Suppressor macrophage treated with lipopolysaccharide for 1 hour (primary cell): ENCODE results near the gene AIG1.
A peak's percentile ranks its signal among the peaks of the same experiment; 100 is the strongest.
"Not testable (repeated sequence)": the region's sequence is repeated elsewhere in the genome, so short reads cannot be mapped to it uniquely, and the experiment has no call there.

Experiments
- DNase-seq, 3 donors: peaks; one replicate each; pipeline ENCODE4 v3.0.0-alpha.2; 2020 to 2022

AIG1 gene

DNA sequence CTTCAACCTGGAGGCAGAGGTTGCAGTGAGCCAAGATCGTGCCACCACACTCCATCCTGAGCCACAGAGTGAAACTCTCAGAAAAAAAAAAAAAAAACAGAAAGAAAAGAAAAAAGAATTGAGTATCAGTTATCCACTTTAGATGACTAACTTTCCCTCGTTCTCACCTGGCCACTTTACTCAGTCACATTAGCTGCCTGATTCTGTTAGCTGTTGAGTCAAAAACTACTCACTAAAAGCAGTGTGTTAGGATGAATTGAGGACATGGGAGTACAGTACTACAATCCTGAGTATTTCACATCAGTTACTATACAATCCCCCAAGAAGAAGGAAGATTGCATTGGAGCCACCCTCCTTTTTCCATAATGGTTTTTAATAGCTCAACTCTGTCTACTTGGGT, 275.2 kb downstream of the AIG1 start:
- DNase-seq, result no peak

DNA sequence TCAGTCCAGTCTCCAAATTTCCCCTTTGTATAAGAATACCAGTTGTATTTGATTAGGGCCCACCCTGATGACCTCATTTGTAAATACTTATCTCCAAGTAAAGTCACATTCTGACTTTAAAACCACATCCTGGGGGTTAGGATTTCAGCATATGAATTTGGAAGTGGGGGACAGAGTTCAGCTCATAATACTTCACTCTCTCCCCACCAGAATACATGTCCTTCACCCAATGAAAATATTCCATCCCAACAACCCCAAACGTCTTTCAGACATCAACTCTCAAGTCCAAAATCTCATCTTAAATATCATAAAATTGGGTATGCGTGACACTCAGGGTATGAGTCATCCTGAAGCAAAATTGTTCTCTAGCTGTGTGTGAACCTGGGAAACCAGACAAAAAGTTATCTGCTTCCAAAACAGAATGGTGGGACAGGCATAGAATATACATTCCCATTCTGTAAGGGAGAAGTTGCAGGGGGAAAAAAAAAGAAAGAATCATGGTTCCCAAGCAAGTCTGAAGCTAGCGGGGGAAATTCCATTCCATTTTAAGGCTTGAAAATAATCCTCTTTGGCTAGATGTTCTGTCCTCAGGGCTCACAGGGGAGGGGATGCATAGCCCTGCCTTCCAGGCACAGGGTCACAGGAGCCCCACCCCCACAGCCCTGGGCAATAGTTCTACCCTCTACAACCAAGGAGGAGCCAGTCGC, 275.9 kb downstream of the AIG1 start:
- DNase-seq, result no peak

DNA sequence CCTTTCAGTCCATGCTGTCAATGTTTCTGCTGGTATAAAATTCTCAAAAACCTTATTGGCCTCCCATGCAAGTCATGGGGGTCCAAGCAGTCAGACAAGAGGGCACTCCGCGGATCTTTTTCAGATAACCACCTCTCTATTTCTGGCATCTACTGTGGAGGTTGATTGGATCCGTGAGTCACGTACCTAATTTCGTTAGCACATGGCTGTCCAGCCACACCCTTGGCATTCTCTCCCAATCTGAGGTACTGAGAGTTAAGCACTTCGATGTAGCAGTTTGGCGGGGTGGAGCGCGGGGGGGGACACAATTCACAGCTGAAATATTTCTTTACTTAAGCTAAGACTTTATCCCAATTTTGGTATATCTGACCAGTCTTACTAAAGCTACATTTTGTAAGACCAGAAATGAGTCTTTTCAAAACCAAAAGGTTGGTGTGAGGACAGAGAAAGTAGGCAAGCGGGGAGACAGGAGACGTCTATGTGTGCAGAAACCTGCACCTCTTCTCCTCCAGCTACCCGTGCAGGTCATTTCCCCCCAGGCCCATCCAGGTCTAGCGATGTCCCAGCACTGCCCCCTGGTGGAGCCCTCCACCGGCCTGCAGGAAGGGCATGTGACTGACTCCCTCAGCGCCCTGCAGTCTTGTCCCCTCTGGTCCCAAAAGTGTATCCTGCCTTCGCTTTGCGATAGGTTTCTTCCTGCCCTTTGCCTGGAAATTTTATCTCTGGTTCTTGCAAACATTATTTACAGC, 276.7 kb downstream of the AIG1 start:
- DNase-seq, result peak; percentile 14 to 50 (median 38)

DNA sequence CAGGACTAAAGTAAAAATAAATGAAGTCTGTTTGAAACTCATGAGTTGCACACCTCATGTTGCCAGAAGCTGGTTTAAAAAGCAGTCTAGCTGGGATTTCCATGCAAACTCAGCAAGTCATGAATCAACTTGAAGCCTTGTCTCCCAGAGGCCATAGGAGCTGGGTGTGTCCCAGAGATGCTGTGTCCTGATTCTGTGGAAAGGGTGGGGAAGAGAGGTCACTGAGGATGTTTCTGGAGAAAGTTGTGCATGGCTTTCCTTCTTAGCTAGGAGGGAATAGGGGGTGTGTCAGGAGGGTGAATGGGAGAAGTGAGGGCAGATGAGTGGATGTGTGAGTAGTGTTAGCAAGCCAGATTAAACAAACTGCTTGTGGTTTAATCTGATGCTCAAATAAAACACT, 278.5 kb downstream of the AIG1 start:
- no peak for DNase-seq

DNA sequence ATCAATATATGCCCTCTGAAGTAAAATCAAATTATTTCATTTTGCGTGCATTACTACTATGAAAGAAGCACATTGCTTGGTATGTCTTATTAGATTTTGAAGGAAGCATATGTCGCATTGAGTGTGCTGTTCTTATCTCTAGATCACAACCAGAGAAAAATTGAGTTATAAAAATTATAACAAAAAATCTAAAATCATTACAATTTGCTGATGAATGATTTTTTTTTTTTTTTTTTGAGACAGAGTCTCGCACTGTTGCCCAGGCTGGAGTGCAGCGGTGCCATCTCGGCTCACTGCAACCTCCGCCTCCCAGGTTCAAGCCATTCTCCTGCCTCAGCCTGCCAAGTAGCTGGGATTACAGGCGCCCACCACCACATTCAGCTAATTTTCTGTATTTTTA, 284.8 kb downstream of the AIG1 start:
- not testable (repeated sequence) for DNase-seq

DNA sequence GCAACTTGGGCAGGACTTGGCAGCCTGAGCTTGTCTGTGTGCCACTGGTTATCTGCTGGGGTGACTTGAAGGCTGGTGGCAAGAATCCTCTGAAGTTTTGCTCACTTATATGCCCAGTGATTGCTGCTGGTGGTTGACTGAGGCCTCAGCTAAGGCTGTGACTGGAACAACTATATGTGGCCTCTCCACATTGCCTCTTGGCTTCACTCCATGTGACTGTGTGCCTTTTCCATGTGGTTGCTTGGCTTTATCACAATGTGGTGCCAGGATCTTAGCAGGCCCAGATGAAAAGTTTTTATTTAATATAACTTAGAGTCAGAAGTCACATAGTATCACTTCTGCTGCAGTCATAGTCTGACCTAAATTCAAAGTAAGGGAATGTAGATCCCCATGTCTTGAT, 285.3 kb downstream of the AIG1 start:
- DNase-seq, result no peak

DNA sequence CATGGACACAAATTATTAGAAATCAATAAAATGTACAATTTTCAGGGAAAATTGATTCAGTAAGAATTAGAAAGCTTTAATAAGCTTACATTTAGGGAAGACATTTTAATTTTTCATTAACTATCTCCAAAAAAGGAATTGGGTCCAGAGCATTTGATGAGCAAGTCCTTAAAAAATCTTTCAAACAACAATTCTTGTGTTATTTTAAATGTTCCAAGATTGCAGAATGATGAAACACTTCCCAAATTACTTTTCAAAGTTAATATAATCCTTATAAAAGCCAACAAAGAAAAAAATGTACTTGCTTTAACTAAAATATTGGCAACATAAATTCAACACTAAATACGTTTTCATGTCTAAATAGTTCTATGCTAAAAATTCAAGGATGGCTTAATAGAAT, 287.8 kb downstream of the AIG1 start:
- DNase-seq, result no peak

DNA sequence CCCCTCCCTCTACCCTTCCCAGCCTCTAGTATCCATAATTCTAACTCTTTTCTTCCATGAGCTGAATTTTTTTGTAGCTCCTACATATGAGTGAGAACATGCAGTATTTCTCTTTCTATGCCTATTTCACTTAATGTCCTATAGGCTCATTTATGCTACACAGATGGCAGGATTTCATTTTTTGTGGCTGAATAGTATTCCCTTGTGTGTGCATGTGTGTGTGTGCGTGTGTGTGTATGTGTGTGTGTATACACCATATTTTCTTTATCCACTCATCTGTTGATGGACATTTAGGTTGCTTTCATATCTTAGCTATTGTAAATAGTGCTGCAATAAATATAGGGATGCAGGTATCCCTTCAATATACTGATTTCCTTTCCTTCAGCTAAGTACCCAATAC, 288.8 kb downstream of the AIG1 start:
- no peak for DNase-seq

DNA sequence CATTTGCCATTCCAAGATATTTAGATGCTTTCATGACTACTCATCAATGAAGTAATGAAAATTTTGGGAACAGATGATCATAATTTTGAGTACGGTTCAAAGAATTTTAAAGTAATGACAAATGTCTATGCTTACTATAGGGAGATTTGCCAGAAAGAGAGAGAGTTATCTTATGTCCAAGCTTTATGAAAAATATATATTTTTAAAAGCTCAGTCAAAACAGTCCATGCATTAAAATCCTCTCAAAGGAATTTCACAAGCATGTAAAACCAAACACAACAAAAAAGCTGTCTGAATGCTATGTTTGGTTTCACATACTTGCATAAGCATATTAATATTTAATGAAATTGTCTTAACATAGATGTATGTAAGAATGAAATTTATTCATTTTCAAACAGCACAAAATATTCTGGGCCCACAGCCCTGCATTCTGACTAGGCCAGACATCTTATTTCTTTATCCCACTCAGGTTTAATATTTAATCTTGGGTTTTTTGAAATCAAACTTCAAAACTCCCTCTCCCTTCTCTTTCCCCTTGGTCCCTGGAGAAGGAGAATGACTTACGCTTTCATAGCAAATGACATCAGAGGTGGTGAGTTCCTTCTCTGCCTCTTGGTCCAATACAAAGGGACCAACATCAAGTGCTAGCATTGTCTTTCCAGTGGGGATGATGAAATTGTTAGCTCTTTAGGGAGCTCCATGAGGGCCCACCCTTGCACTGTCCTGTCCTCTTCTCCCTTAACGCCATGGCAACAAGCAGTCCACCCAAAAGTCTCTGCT, 295.6 kb downstream of the AIG1 start:
- DNase-seq, result no peak

DNA sequence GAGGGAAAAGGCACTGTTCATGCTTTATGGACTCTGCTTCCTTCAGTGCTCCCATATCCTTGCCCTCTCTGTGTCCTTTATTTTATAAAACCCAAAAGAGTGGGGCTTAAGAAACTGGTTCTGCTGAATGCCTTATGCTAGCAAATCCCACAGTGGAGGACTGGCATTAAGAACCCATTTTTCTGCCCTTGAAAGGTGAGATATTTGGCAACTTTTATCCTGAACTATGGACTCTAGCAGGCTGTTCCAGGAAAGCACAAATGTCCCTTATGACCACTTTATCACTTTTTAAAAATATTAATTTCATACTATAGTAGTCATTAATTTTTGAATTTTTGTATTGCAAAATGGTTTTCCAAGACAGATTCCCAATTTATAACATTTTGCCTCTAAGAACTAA, 296.5 kb downstream of the AIG1 start:
- DNase-seq, result no peak

DNA sequence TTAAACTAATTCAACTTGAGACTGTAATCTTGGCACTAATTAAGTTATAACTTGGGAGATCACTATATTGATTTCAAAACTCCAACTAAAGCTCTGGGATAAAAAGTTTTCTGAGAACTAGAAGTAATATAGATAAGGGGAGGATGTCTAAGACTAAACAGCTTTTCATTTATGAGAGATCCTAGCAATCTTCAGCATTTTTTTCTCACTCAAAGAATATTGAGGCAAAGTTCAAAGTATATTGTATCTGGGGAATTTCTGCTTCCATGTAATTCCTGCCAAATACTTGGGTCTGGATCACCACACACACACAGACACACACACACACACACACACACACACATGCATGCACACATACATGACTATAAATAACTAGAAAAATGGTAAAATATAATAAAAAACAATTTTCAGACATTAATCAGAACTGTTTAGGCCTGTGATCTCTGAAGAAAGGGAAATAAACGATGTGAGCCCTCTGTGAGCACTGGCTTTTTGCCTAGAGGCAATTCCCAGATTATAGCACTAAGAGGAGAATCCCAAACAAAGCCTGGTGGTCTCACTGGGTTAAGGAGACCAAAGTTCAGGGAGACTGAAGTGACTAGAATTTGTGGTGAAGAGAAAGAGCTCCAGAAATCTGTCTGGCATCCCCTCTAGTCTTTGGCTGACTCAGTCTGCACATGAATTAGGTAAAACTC, 297.0 kb downstream of the AIG1 start:
- DNase-seq, result no peak

DNA sequence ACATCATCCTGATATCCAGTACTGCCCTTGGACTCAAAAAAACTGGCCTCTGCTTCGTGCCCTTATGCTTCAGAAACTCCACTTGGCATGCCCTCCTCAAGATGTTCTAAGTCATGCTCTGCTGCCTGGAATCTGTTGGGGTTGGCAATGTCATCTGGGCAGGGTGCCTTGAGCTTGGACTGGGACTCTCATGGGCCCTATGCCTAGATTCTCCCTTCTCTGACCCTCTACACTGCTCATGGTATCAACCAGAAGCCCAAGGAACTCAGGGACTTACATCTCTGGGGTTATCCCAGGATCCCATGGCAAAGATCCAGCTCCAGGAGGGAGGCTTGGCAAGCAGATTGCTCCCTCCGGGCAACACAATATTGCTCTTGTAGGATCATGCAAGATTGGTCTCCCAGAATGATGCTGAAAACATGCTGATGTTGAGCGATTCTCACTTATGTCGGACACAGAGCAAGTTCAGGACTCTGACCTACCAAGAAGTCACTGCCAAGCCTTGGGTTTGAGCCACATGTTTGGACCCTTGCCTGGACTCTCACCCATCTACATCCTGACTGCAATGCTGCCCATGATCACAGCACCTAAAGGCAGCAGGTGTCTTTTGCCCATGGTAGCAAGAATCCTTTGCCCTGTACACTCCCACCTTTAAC, 301.0 kb downstream of the AIG1 start:
- no peak for DNase-seq

DNA sequence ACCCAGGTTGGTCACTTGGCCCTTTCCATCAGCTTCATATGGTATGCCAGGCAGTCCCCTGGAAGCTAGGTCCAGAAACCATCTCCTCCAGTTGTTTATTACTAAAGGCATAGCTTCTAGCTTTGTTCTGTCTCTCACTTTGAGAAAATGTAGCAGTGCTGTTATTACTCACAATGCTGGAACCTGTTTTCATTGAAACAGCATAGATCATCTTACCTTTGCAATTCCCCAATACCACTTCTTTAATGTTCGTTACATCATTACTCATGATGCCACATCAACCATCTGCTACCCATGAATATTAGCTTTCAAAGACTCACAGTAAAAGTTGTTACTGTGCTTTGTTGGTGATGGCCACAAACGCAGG, 301.5 kb downstream of the AIG1 start:
- no peak for DNase-seq

DNA sequence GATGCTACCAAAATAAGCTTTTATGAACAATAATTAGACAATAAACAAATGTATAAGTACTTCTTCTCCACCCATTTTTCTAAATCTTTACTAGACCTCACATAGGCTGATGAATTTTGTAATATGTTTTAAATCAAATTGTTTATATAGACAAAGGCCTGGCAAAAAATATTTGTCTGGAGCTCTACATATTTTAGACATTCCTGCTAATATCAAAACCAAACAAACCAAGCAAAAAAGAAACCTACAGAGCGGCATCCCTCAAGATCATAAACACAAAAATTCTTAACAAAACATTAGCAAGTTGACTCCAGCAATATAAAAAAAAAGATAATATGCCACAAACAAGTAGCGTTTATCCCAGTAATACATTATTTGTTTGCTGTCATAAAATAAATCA, 302.6 kb downstream of the AIG1 start:
- no peak for DNase-seq

DNA sequence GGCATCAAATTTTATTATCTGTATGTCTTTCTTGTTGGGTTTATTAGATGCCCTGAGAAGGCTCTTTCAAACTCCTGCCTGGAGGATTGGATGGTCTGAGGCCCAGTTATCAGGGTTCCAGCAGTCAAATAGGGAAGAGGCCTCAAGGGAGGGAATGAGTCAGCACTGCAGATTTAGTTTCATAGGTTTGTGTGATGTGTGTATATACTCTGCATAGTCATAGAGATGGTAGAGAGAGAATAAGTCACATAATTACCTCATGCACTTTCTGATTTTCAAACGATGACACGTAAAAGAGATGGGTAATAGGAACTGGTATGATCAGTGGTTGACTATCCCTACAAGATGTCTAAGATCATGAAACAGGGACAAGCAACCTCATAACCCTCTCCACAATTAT, 307.7 kb downstream of the AIG1 start:
- peak; percentile 30 to 67 (median 62) for DNase-seq

DNA sequence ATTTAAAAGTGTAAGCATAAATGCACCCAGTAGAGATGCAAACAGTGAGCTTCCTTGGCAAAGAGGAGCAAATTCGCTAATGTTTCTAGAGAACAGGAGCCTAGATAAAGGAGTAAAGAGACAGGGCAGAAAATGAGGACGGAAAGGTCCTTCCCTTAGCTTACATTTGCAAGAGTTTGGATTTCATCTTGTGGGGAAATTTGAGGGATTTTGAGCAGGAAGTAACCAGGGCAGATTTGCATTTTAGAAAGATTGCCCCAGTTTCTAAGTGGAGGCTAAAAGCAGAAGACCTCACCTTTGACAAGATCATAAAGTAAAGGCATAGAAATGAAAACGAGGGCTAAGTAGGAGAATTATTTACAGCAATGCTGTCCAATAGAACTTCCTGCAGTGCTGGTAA, 309.3 kb downstream of the AIG1 start:
- DNase-seq, result peak; percentile 41 to 58 (median 47)

DNA sequence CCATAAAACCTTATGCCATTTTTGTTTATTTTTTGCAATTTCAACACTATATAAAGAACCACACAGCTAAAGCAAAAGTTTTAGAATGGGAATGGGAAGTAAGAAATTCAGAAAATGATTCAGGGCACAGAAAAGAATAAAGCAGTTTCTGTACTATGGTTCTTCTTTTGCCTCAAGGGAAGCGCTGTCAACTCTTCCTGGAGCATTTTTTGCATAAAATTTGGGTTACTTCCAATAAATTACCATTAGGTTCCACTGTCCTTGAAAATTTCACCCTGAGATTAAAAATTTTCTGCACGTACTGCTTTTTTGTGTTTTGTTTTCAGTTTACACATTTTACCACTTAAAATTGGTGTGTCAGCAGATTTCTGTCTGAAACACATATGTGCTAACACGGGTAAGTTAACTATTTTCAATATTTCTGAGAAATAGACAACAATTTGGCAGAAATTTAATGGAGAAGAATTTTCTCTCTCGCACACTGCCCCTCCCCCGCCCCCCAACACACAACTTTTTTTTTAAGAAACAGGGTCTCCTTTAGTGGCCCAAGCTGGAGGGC, 310.2 kb downstream of the AIG1 start:
- DNase-seq, result peak in 2 of 3 donors; percentile 22 to 41

DNA sequence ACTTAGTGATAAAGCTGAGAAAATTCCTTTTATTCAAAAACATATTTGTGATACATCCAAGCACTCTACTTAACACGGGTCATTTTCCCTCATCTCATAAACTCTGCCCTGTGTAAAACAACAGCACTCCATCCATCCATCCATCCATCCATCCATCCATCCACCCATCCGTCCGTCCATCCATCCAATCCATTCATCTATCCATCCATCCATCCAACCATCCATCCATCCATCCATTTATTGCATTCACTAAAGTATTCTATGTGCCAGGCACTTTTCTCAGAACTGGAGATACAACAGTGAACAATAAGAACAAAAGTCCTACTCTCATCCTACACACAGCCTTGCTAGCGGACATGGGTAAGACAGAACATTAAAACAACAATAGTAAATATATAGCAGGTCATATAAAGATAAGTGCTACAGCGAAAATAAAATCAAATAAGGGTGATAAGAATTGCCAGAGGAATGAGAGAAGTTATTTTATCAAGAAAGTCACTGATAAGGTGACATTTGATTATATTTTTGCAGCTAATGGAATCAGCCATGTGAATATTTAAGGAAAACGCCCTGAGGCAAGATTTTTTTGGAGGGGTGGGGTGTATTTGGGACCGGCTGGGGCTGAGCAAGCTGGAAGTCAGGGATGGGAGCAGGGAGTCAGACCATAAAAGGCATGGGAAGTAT, 311.7 kb downstream of the AIG1 start:
- DNase-seq, result no peak

DNA sequence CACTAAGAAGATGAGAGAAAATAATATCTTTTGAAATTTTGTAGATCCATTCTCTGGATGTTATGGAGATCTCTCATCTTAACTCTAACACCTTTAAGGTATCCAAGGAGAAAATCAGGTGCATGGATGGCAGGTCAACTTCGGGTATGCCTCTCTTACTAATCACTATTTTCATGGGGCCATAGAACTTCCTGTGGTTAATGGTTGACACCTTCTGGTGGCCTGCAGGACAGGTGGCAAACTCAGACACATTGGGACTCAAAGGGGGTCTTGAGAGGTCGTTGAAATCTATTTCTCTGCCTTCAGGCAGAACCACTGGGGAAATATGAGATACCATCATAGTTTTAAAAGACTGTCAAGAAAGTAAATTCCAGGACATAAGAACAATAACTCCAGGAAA, 313.3 kb downstream of the AIG1 start:
- no peak for DNase-seq

DNA sequence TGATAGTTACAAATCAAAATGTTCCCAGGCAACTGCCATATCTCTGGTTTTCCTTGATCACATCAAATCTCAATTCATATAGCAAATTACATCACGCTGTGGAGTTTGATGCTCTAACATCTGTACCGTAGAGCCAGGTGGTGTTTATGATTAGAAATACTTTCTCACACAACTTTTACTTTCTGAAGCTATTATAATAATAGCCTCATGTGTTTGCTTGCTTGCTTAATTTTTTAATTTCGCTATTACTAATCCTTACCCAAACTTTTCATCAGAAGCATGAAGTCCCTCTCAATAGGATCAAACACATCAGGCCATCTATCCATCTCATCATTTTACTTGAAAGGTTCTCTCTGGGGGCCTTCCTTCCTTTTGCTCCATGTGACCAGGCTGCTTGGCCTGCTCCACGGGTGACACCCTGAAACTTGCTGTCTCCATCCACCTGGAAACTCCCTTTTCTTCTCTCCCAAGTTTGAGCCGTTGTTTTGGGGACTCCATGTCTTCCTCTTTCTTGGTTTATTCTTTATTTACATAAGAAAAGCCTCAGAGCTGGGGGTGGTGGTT, 314.4 kb downstream of the AIG1 start:
- peak in 2 of 3 donors; percentile 13 to 14 for DNase-seq

DNA sequence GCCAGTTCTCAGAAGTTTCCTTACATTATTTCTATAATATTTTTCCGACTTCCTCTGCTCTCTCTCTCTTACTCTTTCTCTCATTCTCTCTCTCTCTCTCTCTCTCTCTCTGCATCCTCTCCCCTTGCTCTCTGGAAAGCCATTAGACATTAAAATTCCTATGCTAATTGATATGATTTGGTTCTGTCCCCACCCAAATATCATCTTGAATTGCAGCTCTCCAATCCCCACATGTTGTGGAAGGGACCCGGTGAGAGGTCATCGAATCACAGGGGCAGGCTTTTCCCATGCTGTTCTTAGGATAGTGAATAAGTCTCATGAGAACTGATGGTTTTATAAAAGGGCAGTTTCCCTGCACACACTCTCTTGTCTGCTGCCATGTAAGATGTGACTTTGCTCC, 315.7 kb downstream of the AIG1 start:
- no peak for DNase-seq
